Measurements from ENCODE around the gene PSMB3.
A peak's percentile ranks its signal among the peaks of the same experiment; 100 is the strongest.
"Not testable (repeated sequence)": the region's sequence is repeated elsewhere in the genome, so short reads cannot be mapped to it uniquely, and the experiment has no call there.

The PSMB3 gene

GRCh38 chr17:38750044-38750311 lies 2.6 kb upstream of the PSMB3 start:
- no peak for DNase-seq

GRCh38 chr17:38750312-38751121 lies 2.0 kb upstream of the PSMB3 start:
- no peak for DNase-seq

- no peak for DNase-seq
Measured at GRCh38 chr17:38751144-38751807, 1.3 kb upstream of the PSMB3 start.

GRCh38 chr17:38751808-38752307 lies 683 bp upstream of the PSMB3 start:
- DNase-seq = peak; percentile 83

GRCh38 chr17:38753071-38753506 lies 548 bp downstream of the PSMB3 start:
- DNase-seq = no peak

- DNase-seq = no peak
Measured at GRCh38 chr17:38761612-38762011, 9.1 kb downstream of the PSMB3 start.

GRCh38 chr17:38762231-38762630 lies 9.7 kb downstream of the PSMB3 start:
- no peak for DNase-seq

GRCh38 chr17:38766341-38766740 lies 13.8 kb downstream of the PSMB3 start:
- DNase-seq = no peak

- no peak for DNase-seq
Measured at GRCh38 chr17:38768417-38768816, 15.9 kb downstream of the PSMB3 start.

GRCh38 chr17:38773258-38773657 lies 20.7 kb downstream of the PSMB3 start:
- DNase-seq = no peak

- no peak for DNase-seq
Measured at GRCh38 chr17:38777641-38778250, 25.2 kb downstream of the PSMB3 start.

- no peak for DNase-seq
Measured at GRCh38 chr17:38779965-38780752, 27.6 kb downstream of the PSMB3 start.

GRCh38 chr17:38783227-38783626 lies 30.7 kb downstream of the PSMB3 start:
- DNase-seq = no peak

GRCh38 chr17:38786372-38786771 lies 33.8 kb downstream of the PSMB3 start:
- no peak for DNase-seq

GRCh38 chr17:38787999-38788398 lies 35.5 kb downstream of the PSMB3 start:
- not testable (repeated sequence) for DNase-seq

- no peak for DNase-seq
Measured at GRCh38 chr17:38789185-38789584, 36.6 kb downstream of the PSMB3 start.

- not testable (repeated sequence) for DNase-seq
Measured at GRCh38 chr17:38790148-38790707, 37.7 kb downstream of the PSMB3 start.

GRCh38 chr17:38791162-38791561 lies 38.6 kb downstream of the PSMB3 start:
- DNase-seq = no peak

- DNase-seq = no peak
Measured at GRCh38 chr17:38794221-38794620, 41.7 kb downstream of the PSMB3 start.

GRCh38 chr17:38796451-38797157 lies 44.1 kb downstream of the PSMB3 start:
- DNase-seq = no peak

- DNase-seq = no peak
Measured at GRCh38 chr17:38797158-38797490, 44.6 kb downstream of the PSMB3 start.

GRCh38 chr17:38797828-38798227 lies 45.3 kb downstream of the PSMB3 start:
- no peak for DNase-seq

Data from CD4-positive, alpha-beta T cell treated with Interleukin-12 subunit alpha and Interleukin-12 subunit beta, for 1 hour (primary cell).